DMS153 treated with DMSO at 0.1 percent for 48 hours (cell line): Measurements from ENCODE around the gene SGK1.

Experiments
- DNase-seq: peaks from one replicate; lab custom pipeline; 2025; ENCODE audit not compliant: unreplicated experiment; lab: John Stamatoyannopoulos, UW

SGK1 gene

DNA sequence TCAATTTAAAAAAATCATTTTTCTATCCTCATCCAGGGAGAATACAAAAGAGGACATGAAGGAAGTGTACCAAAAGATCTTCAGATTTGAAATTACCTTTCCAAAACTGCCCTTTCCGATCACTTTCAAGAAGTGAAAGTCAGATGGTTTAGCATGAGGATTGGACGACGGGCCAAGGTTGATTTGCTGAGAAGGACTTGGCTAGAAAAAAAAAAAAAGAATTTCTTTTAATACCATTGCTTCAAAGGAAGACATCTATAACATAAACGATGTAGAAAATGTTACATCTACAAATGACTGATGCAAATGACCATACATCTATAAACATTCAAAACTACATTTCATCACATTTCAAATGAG lies 144.6 kb downstream of the SGK1 start:
- no peak for DNase-seq

DNA sequence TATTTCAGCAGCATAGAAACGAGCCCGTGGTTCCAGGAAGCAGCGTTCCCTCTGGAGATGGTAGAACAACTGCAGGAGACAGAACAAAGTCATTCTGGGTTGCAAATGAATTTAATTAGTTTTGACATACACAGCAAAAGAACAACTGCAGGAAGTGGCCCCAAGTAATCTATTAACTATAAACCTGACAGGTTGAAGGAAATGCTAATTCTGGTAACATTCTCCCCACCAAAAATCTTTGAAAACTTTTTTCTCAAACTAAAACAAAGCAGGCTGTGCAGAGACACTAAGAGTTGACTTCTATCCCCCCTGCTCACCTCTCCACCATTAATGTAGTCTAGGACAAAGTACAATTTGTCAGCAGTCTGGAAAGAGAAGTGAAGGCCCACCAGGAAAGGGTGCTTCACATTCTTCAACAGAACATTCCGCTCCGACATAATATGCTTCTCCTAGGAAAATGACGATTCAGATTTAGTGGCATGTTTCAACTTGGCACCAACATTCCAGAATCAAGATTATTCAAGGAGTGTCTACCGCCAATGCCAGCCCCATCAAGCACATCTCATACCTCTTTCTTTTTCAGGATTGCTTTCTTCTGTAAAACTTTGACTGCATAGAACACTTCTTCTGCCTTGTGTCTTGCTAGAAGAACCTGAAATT lies 145.1 kb downstream of the SGK1 start:
- DNase-seq = no peak

DNA sequence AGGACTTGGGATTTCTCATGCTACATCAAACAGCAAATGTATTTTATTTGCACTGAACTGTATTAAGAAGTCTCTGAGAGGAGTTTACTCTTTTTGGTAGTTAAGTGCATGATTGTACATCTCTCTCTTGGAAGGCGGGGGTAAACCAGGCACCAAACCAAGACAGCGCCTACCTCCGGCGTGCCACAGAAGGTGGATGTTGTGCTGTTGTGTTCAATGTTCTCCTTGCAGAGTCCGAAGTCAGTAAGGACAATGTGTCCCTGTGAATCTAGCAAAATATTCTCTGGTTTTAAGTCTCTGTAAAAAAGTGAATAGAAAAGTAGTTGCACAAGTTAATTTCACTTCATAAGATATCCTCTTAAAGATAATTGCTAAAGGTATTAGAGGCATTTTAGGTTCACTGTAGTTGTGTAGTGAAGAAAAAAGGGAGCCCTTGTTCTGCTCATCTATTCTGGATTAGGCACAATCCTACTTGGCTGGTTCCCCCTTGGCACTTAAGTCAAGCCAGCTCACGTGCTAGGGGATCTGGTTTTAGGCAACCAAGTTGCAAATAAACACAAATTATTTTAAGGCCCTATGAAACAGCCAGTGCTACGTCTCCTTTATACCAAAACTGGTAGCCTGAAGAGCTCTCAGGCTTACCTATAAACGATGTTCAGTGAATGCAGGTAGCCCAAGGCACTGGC lies 145.7 kb downstream of the SGK1 start:
- DNase-seq = no peak

DNA sequence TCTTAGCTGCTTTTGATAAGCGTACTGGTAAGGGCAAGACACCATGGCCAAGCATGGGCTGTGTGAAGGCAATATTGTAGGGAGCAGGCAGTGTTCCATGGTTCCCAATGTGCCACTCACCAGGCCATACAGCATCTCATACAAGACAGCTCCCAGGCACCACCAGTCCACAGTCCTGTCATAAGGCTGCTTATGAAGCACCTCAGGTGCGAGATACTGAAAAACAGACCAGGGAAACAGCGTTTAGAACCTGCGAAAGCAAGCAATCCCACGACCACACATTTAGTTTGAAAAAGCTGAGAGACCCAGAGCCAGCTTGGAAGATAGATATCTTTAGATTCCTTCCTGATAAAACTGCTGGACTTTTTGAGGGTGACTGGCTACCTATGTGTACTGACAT lies 146.4 kb downstream of the SGK1 start:
- no peak for DNase-seq

DNA sequence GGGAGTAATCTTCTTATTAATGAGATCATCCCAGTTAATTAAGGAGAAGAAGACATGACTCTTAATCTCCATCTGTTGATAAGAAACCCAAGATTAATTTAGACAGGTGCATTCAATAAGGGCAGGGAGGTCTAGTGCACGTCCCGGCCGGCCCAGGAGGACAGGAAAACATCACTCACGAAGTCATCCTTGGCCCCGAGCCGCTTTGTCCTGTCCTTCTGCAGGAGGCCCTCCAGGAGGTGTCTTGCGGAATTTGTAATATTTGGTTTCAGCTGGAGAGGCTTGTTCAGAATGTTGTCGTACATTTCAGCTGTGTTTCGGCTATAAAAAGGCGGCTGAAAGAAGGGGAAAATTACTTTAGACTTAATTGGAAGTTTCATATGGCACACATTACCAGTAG lies 147.1 kb downstream of the SGK1 start:
- DNase-seq = no peak

DNA sequence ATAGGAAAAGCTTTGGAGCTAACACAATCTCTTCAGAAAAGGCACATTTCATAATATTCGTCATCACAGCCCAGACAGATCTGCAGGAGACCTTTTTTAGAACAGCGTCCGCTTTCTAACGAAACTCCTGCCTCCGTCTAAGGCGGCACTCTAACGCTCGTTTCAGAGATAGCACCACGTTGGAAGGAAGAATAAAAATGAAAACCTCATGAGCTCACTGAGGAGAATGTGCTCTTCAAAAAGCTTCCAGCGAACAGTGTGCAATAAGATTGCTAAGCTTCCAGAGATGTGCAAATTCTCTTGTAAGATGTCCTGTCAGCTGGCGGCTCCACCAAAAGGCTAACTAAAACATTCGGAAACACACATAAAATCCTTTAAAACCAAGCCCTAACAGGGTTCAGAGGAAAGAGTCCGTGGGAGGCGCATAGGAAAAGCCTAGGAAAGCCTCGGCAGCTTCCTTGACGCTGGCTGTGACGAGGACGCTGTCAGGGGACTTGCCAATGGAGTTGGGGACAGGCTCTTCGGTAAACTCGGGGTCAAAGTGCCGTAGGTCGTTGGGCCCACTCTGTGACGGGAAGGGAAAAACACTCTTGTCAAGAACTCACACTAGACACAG lies 147.9 kb downstream of the SGK1 start:
- no peak for DNase-seq

DNA sequence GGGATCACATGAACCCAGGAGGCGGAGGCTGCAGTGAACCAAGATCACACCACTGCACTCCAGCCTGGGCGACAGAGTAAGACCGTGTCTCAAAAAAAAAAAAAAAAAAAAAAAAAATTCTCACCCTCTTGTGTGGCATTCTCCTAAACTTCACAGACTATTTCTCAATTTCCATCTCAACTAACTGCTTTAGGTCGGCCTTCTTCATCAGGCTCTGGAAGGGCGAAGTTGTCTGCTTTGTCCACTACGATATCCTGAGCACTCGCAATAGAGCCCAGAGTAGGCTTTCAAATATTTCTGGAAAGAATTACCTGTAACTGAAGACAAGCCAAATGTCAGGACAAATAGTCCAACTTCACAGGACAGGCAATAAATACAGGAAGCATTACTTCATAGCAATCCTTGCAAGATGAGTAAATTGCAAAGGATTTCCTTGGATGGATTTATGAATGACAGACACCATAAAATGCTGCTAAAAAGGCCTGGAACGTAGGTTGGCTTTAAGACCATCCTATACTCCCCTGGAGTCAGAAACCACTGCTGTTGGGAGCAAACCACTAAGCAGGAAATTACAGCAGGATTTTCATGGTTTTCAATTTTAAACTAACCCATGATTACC lies 149.2 kb downstream of the SGK1 start:
- DNase-seq = no peak

DNA sequence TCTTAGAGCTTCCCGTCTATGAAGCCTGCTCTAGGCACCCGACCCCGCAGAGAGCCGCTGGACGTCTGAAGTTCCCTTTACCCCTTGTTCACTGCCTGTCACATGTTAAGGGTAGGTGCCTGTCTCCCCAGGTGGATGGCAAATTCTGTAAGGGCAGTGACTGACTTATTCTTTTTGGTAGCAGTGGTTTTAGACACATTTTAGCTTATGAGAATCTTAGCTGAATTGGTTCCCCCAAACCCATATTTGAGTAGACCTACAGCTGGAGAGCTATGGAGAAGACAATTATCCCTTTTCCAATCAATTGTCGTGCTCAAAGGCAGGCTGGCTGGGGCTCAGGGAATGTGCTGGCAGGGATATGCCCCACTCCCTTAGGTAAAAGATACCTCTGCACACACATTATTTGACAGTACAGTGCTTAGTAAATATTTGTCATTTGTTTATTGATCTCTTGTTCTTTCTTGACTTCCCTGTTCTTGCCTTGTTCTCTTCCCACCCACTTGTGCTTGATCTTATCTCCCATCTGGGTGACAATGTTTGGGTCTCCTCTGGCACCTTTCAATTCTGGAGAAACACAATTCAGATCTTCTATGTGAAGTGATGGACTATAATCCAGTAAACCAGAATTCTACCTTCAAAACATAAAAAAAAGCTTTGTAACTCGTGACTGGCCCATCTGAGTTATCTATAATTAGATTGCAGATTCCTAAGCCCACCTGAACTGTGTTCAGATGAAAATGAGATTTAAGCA lies 151.2 kb downstream of the SGK1 start:
- DNase-seq = no peak

DNA sequence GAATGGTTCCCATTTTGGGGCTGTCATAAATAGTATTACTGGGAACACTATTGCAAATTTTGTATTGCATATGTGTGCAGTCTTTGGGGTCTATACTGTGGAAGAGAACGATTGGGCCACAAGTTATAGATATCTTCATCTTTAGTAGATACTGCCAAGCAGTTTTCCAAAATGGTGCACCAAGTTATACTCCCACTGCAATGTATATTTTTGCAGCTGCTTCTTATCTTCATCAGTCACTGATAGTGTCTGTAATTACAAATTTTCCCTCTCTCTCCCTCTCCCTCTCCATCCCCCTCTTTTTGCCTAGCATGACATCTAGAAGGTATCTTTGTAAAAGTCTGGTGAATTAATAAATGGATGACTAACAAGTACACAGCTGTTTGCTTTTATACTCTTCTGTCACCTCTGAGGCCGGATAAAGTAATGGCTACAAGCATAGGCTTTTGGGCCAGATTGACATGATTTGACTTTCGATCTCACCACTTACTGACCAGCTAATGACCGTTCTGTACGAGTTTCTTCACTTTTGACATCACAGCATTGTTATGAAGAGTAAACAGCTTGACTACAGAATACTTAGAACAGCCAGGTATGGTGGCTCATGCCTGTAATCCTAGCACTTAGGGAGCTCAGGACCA lies 152.2 kb downstream of the SGK1 start:
- DNase-seq = no peak

DNA sequence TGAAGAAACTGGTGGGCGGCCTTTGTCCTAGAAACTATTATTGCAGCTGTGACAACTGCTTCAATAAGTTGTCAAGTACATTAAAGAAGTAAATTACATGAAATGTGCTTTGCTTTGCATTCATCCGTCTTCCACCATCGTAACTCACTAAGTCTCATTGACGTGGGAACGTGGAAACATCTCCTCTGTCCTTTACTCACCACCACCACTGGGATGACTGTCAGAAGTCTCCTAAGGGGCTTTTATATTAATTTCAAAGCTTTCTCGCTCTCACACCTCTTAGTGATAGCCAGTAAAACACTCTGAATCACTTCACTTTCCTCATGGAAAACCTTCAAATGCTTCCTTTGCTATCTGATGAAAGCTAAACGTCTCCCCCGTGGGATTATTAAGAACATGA lies 153.6 kb downstream of the SGK1 start:
- no peak for DNase-seq

DNA sequence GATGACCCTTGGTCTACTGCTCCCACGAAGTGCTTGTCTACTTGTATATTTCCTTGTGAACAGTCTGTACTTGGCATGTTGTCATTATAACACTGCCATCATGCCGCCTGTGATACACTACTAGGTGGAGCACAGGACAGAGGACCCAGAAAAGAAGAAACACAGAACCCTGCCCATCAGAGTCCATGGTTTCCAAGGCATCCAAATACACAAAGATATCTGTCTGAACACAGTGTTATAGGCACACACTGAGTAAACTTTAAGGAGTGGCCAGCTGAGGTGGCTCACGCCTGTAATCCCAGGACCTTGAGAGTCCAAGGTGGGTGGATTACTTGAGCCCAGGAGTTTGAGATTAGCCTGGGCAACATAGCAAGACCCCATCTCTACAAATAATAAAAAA lies 155.0 kb downstream of the SGK1 start:
- no peak for DNase-seq

DNA sequence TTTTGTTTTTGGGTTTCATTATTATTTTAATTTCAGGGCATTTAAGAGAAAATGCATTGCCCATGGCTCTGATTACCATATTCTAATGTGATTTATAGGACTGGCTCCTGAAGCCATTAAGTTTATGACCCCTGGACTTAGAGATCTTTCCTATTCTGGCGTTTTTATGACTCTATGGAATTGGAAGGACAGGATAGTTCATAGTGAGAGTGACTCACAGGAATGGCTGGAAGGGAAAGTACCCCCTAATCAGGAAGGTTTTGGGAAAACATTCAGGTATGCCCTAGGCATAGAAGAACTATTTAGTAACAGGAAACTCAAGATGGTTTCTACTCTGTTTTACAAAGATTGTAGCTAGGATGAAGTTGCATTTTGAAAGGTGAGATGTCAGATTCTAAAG lies 156.9 kb downstream of the SGK1 start:
- no peak for DNase-seq

DNA sequence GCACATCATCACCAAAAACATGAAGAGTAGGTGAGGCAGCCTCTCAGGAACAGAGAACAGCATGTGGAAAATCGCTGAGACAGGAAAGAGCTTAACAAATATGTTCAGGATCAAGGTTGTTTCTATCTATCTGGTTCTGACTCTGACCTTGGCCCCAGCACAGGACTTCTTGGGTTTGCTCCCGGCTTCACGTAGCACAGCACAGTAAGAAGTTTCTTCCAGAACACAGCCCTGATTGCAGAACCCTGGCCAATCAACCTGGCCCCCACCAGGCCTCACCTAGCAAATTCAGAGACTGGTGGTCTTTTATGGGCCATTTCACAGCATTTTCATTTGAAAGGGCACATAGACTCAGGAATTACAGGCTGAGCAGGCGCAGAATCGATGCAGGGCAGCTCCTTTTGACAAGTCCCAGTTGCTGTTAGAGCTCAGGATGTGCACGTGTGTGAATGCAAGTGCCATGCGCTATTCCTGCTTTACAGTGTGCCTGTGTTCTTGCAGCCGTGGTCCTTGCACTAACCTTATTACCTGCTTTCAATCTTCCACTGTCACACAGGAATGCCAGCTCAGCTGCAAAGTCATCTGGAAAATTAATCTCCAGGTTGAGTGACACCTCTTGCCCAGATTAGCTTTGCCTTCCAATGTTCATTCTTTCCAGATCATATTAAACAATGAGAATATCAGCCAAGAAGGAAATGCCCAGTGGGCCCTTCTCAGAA lies 165.0 kb downstream of the SGK1 start:
- no peak for DNase-seq

DNA sequence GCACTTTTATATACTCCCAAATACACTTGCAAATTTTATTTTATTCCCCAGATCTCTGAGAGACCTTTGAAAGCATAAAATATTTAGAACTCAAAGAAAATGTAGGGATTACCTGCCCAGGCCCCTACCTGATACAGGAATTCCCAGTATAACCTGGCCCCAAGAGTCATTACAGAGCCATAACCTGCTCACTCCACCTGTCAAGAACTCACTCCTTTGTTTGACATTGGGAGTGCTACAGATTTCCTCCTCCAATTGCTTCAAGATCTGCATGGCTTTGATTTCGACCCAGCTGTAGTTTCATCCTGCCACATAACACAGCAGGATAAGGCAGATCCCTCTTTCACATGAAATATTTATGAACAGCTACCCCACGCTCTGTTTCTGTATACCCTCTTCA lies 169.3 kb downstream of the SGK1 start:
- no peak for DNase-seq

DNA sequence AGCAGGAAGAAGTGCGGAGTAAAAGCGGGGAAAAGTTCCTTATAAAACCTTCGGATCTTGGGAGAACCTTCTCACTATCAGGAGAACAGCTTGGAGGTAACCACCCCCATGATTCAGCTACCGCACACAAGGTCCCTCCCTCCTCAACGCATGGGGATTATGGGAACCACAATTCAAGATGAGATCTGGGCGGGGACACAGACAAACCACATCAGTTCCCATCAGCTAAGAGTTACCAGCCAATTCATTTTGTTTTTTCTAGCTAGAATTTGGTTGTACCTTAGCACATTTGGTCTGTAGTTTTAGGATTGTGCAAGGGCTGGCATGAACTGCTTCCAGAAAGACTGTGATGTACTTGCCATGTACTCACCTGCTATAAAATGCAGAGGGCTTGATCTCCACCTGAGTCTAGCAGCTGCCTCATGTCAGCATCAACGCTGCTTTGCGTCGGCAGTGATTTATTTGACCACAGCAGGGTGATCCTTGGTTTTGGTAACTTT lies 170.8 kb downstream of the SGK1 start:
- no peak for DNase-seq

DNA sequence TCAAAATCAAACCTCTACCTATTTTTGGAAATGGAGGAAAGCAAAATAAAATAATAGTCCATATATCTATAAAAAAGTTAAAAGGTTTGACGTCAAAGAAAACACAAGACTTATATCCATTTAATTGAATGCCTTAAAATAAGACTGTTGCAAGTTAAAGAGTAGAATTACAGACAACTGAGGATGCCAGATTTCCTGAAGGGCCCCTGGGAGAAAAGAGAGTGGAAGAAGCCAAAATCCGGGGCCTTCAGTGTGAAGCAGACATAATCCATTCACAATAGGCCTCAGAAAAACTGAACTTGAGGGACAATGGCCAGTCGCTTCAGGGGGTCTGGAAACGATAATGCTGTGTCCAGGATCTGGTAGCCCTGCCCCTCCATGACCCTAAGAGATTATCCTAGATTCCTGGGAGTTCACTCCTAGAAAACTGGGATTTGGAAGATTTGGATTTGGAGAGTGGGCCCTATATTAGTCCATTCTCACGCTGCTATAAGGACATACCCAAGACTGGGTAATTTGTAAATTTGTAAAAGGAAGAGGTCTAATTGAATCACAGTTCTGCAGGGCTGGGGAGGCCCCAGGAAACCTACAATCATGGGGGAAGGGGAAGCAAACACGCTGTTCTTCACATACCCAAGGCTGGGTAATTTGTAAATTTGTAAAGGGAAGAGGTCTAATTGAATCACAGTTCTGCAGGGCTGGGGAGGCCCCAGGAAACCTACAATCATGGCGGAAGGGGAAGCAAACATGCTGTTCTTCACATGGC lies 171.5 kb downstream of the SGK1 start:
- no peak for DNase-seq

DNA sequence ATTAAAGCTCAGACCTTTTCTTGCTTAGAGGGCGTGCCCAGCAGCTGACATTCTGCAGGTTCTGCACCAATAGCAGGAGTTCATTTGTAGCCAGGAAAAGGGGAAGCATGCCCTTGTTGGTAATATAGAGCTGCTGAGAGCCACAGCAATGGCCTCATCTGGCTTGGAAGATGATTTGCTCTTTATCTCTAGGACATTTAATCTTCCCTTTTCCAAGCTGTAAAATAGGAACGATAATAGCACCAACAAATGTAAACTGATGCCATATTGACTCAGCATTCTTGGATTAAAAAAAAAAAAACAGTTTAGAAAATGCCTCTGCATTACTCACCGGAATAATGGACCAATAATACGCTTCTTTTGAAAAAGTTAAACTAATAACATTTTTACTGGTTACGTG lies 172.1 kb downstream of the SGK1 start:
- no peak for DNase-seq

DNA sequence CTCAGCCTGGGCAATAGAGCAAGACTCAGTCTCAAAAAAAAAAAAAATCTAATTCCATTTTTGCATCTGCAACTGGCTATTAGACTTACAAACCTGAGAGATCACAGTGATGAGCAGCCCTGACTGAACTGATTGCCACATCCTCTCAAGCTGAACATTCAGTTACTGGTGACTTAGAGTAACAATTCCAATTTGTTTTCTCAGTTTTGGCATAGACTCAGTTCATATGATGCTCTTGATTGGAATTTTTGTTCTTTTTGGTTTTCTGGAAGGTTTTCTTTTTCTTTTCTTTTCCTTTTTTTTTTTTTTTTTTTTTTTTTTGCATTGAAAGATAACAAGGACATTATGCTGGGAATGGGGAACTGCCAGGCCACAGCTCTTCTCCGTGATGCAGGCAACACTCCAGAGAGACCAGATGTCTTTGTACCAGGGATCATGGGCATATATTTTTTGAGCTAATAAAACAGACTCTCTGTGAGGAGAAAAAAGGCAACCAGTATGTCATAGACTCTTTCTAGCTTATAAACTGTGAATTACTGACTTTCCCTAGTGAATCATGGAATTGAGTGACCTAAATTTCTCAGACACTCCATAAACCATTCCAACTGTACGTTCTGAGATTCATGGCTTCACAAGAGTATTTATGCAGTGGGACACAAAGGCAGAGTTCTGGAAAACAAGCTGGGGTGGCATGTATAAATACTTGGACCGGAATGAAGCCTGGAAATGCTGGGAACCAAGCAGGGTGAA lies 179.5 kb downstream of the SGK1 start:
- no peak for DNase-seq

DNA sequence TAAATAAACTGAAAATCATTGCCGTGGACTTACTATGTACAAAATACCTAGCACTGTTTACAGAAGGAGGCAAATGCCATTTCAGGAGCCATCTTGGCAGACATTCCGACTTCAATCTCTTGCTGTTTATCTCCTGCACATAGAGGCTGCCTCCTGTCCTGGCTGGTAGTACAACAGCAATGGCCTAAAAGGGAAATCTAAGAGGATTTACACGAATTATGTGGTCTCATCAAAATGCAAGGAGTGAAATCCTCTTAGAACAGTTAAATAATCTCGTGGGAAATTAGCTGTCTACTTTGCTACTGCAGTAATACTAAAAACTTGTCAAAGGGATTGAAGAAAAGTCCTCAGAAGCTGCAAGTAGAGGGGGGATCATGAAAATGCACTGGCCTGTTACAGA lies 183.3 kb downstream of the SGK1 start:
- DNase-seq = no peak
